ENCODE data around the gene FARS2.

The FARS2 gene

DNA sequence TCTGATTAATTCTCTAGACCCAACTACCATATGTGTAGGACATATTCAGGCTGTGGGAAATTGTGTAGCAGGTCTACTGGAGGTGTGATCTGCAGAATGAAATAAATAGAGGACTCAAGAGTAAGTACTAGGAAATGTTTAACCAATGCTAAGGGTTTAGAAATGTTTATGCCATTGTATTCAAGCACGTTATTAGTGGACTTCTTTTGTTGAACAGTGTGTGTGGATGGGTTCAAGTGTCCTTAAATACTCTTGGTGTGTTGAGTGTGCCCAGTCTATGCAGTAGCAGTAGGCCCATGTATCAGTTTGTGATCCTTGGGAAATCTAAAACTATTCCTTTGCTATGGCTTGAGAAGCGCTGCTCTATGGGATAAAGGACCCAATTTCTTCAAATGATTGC is 112.1 kb downstream of the FARS2 start:
- Histone ChIP-seq H3K27ac (ENCODE audit: extremely low read depth, low read depth, low read length) (no peak overlapping the region), H3K4me3 (ENCODE audit: low read depth, low read length) (no peak overlapping the region), H3K36me3 (ENCODE audit: control insufficient read depth in 2 of 2, insufficient read depth in 1 of 2, low read length in 2 of 2) (no peaks in the 10 kb centered on the region), H3K4me1 (ENCODE audit: control insufficient read depth, insufficient read depth, low read length) (no peaks in the 10 kb centered on the region), H3K9me3 (ENCODE audit: control insufficient read depth, insufficient read depth, low read depth, low read length) (no peaks in the 10 kb centered on the region)
- CTCF ChIA-PET, result interaction anchor here (0.5 kb wide), 1 partner anchor 318 kb away, joined by 3 read pairs; no protein-coding TSS in a partner anchor
- TF ChIP-seq ZNF664 (tag by site-specific recombination; IDR thresholded peaks at IDR 0.05) (no peak), PRDM1 (tag by site-specific recombination; IDR thresholded peaks at IDR 0.05) (no peak), ZNF37A (tag by site-specific recombination; IDR thresholded peaks at IDR 0.05) (no peak)
- TF ChIP-seq, protein P1, sequence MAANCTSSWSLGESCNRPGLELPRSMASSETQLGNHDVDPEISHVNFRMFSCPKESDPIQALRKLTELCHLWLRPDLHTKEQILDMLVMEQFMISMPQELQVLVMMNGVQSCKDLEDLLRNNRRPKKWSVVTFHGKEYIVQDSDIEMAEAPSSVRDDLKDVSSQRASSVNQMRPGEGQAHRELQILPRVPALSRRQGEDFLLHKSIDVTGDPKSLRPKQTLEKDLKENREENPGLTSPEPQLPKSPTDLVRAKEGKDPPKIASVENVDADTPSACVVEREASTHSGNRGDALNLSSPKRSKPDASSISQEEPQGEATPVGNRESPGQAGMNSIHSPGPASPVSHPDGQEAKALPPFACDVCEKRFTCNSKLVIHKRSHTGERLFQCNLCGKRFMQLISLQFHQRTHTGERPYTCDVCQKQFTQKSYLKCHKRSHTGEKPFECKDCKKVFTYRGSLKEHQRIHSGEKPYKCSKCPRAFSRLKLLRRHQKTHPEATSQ (tag by site-specific recombination; IDR thresholded peaks at IDR 0.05), result no peak
- POLR2A ChIA-PET, result no interaction called here

DNA sequence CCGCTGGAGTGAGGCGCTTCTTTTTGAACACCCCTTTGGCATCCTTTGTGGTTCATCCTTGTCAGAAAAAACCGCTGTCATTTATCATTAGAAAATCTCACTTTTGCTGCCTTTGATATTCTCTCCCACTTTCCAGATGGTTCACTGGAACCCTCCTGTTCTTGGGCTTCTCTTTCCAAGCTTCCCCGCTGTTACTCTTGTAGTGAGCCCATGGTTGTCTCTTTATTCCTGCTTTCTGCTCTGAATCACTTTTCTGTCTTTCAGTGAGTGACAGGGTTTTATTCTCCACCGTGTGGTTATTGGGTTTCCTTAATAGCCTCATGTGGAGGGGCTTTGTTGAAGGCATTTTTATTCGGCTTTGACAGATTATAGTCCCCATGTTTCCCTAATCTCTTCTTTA is 117.0 kb downstream of the FARS2 start:
- H3K27ac ChIP-seq (ENCODE audit: extremely low read depth, low read depth, low read length), result no peak overlapping the region
- no peak overlapping the region for H3K4me3 ChIP-seq (ENCODE audit: low read depth, low read length)
- POLR2A ChIA-PET, result no interaction called here
- no peak for TF ChIP-seq ZNF10 (tag by site-specific recombination; IDR thresholded peaks at IDR 0.05)
- TF ChIP-seq ZNF23 (tag by site-specific recombination; IDR thresholded peaks at IDR 0.05; ENCODE audit: borderline replicate concordance), result no peak
- no peak for TF ChIP-seq ZNF404 (tag by site-specific recombination; IDR thresholded peaks at IDR 0.05)
- TF ChIP-seq SCRT1 (tag by site-specific recombination; IDR thresholded peaks at IDR 0.05; ENCODE audit: borderline replicate concordance), result no peak
- no peak for TF ChIP-seq KLF8 (tag by site-specific recombination; IDR thresholded peaks at IDR 0.05)
- no peak for TF ChIP-seq ZEB2 (tag by site-specific recombination; IDR thresholded peaks at IDR 0.05)
- TF ChIP-seq ZNF140 (tag by site-specific recombination; IDR thresholded peaks at IDR 0.05), result no peak
- no peak for TF ChIP-seq ZNF529 (tag by site-specific recombination; IDR thresholded peaks at IDR 0.05; ENCODE audit: insufficient replicate concordance)
- no peak for TF ChIP-seq ZBTB17 (tag by site-specific recombination; IDR thresholded peaks at IDR 0.05)
- TF ChIP-seq FEZF1 (tag by site-specific recombination; IDR thresholded peaks at IDR 0.05), result no peak
- no peak for TF ChIP-seq ZNF292 (tag by site-specific recombination; IDR thresholded peaks at IDR 0.05; ENCODE audit: borderline replicate concordance, low read depth)
- TF ChIP-seq EGR2 (tag by site-specific recombination; IDR thresholded peaks at IDR 0.05; ENCODE audit: low read depth), result no peak
- no peak for TF ChIP-seq OSR2 (tag by site-specific recombination; IDR thresholded peaks at IDR 0.05)
- no peak for TF ChIP-seq GLI2 (tag by site-specific recombination; IDR thresholded peaks at IDR 0.05; ENCODE audit: borderline replicate concordance, low read depth)
- no peaks in the 10 kb centered on the region for H3K36me3 ChIP-seq (ENCODE audit: control insufficient read depth in 2 of 2, insufficient read depth in 1 of 2, low read length in 2 of 2)
- CTCF ChIA-PET, result interaction anchor here (0.6 to 6.5 kb wide), 12 partner anchors 8 to 491 kb away, joined by 3 to 102 read pairs (median 7); no protein-coding TSS in a partner anchor
- H3K4me1 ChIP-seq (ENCODE audit: control insufficient read depth, insufficient read depth, low read length), result no peaks in the 10 kb centered on the region
- no peaks in the 10 kb centered on the region for H3K9me3 ChIP-seq (ENCODE audit: control insufficient read depth, insufficient read depth, low read depth, low read length)

DNA sequence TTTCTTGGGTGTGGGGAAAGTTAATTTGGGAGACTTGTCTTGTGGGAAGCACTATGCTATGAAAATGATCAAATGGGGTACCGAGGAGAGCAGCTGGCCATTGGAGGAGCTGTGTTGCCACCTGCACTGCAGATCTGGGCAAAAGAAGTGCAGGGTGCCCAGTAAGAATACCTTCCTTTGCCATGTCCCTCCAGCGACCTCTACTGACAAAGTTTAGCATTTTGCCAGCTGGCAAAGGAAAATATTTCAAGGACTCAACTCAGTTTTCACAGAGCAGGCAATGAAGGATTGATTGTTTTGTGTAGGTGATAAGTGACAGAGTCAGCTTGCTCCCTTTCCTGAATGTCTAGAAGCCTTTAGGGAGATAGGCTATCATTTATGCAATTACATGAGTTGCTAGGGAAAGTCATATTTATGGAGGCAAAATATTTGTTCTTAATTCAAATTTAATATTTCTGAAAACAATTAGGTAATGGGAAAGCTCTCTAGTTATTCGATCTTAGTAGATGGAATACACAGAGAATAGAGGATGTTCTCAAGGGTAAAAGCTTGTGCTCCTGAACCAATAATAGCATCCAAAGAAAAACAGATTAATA is 118.4 kb downstream of the FARS2 start:
- Histone ChIP-seq H3K36me3 (ENCODE audit: control insufficient read depth in 2 of 2, insufficient read depth in 1 of 2, low read length in 2 of 2) (no peaks in the 10 kb centered on the region), H3K27ac (ENCODE audit: extremely low read depth, low read depth, low read length) (no peak overlapping the region), H3K4me3 (ENCODE audit: low read depth, low read length) (no peak overlapping the region), H3K4me1 (ENCODE audit: control insufficient read depth, insufficient read depth, low read length) (no peaks in the 10 kb centered on the region), H3K9me3 (ENCODE audit: control insufficient read depth, insufficient read depth, low read depth, low read length) (no peaks in the 10 kb centered on the region)
- CTCF ChIA-PET, result interaction anchor here (0.6 to 6.5 kb wide), 38 partner anchors 9 to 1167 kb away, joined by 3 to 102 read pairs (median 5); no protein-coding TSS in a partner anchor
- POLR2A ChIA-PET, result no interaction called here
- no peak for TF ChIP-seq ZFP69B (tag by site-specific recombination; IDR thresholded peaks at IDR 0.05)
- TF ChIP-seq ZFP37 (tag by site-specific recombination; IDR thresholded peaks at IDR 0.05), result peak; percentile 84; the same call in 1 of the 2 replicates
- TF ChIP-seq KLF7 (tag by site-specific recombination; IDR thresholded peaks at IDR 0.05; ENCODE audit: borderline replicate concordance), result no peak
- no peak for TF ChIP-seq OSR2 (tag by site-specific recombination; IDR thresholded peaks at IDR 0.05)
- TF ChIP-seq ZNF654 (tag by site-specific recombination; IDR thresholded peaks at IDR 0.05; ENCODE audit: low read depth), result peak; percentile 95
- TF ChIP-seq ZNF350 (tag by site-specific recombination; IDR thresholded peaks at IDR 0.05), result no peak
- no peak for TF ChIP-seq ZNF266 (tag by site-specific recombination; IDR thresholded peaks at IDR 0.05; ENCODE audit: low read depth)
- no peak for TF ChIP-seq ZNF114 (tag by site-specific recombination; IDR thresholded peaks at IDR 0.05)
- TF ChIP-seq ZNF366 (tag by site-specific recombination; conservative IDR thresholded peaks at IDR 0.05), result no peak
- TF ChIP-seq ZBTB48 (tag by site-specific recombination; IDR thresholded peaks at IDR 0.05), result no peak
- no peak for TF ChIP-seq ZNF596 (tag by site-specific recombination; IDR thresholded peaks at IDR 0.05)
- TF ChIP-seq, protein P2, sequence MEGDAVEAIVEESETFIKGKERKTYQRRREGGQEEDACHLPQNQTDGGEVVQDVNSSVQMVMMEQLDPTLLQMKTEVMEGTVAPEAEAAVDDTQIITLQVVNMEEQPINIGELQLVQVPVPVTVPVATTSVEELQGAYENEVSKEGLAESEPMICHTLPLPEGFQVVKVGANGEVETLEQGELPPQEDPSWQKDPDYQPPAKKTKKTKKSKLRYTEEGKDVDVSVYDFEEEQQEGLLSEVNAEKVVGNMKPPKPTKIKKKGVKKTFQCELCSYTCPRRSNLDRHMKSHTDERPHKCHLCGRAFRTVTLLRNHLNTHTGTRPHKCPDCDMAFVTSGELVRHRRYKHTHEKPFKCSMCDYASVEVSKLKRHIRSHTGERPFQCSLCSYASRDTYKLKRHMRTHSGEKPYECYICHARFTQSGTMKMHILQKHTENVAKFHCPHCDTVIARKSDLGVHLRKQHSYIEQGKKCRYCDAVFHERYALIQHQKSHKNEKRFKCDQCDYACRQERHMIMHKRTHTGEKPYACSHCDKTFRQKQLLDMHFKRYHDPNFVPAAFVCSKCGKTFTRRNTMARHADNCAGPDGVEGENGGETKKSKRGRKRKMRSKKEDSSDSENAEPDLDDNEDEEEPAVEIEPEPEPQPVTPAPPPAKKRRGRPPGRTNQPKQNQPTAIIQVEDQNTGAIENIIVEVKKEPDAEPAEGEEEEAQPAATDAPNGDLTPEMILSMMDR (tag by site-specific recombination; IDR thresholded peaks at IDR 0.05), result peak; percentile 73
- TF ChIP-seq YY1 (tag by site-specific recombination; IDR thresholded peaks at IDR 0.05), result no peak
- TF ChIP-seq ZBTB7A (tag by site-specific recombination; IDR thresholded peaks at IDR 0.05; ENCODE audit: low read depth), result no peak
- peak; percentile 85 for TF ChIP-seq ZNF394 (tag by site-specific recombination; IDR thresholded peaks at IDR 0.05; ENCODE audit: borderline replicate concordance)
